Prostate gland (tissue), 2 donors: ENCODE results near the gene INPP5E.

Experiments used
- POLR2A ChIP-seq: fragments of 450-650 bp; IDR thresholded peaks from one replicate; pipeline ENCODE4 v1.6.1; 2016; ENCODE audit warnings: antibody characterized with exemption, mild to moderate bottlenecking
- TF ChIP-seq, protein P1 (sequence below), 4 experiments: fragments of 200-600 bp in 2 of 4; fragments of 450-650 bp in 2 of 4; sonication (generic) in 2 of 4; IDR thresholded peaks; 1 replicate in 3 of 4; 2 replicates in 1 of 4; pipeline ENCODE4 v1.5.1; 2016 to 2019; ENCODE audit warnings: antibody characterized with exemption in 4 of 4, mild to moderate bottlenecking in 2 of 4, moderate library complexity in 2 of 4

DNA sequence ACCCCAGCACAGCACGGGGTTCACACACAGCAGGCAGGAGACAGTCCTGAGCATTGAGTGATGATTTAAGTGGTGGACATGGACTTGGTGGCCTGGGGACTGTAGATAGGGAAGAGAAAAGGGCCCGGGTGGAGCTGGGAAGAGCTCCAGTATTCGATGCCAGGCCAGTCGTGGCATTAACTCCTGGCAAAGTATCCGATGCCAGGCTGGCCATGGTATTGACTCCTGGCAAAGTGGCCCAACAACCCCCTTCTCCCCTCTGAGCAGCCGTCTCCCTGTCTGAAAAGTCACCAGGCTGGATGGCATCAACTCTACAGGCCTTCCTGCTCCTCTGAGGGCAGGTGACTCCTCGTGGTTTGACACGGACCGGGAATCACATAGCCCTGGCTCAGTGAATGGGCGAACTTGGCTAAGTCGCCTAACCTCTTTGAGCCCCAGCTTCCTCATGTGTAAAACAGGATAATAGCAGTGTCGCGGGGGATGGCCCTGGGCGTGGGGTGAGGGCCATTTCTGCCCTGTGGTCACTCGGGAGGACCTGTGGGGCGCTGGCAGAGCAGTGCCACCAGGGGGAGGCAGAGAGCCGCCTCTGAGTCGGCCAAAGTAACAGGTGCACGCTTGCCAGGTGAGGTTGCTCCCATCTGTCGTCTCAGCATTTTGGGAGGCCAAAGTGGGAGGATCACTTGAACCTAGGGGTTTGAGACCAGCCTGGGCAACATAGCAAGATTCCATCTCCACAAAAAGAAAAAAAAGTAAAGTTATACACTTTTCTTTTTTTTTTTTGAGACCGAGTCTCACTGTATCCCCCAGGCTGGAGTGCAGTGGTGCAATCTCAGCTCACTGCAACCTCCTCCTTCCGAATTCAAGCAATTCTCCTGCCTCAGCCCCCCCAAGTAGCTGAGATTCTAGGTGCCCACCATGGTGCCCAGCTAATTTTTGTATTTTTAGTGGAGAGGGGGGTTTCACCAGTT is 48.9 kb upstream of the INPP5E start:
- TF ChIP-seq, protein P1, sequence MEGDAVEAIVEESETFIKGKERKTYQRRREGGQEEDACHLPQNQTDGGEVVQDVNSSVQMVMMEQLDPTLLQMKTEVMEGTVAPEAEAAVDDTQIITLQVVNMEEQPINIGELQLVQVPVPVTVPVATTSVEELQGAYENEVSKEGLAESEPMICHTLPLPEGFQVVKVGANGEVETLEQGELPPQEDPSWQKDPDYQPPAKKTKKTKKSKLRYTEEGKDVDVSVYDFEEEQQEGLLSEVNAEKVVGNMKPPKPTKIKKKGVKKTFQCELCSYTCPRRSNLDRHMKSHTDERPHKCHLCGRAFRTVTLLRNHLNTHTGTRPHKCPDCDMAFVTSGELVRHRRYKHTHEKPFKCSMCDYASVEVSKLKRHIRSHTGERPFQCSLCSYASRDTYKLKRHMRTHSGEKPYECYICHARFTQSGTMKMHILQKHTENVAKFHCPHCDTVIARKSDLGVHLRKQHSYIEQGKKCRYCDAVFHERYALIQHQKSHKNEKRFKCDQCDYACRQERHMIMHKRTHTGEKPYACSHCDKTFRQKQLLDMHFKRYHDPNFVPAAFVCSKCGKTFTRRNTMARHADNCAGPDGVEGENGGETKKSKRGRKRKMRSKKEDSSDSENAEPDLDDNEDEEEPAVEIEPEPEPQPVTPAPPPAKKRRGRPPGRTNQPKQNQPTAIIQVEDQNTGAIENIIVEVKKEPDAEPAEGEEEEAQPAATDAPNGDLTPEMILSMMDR (IDR thresholded peaks at IDR 0.05) = peak; percentile 97 to 98 (median 98)
- TF ChIP-seq POLR2A = no peak
